Measurements from ENCODE around the gene ASTN1. TPM values are rescaled to one million over a fixed set of nuclear protein-coding genes. Genes with fewer than 3 reads are reported as not detected.
"Not testable (repeated sequence)": the region's sequence is repeated elsewhere in the genome, so short reads cannot be mapped to it uniquely, and the experiment has no call there.

ASTN1 gene
- total RNA-seq, 1 donor from 2014 or later, result under 0.01 TPM

GRCh38 chr1:177106614-177107365, 57.7 kb downstream of the ASTN1 start:
- no peak for DNase-seq (ENCODE audit: low read depth, low spot score)

- DNase-seq (ENCODE audit: low read depth, low spot score), result no peak
Measured at GRCh38 chr1:177106196-177106595, 58.3 kb downstream of the ASTN1 start.

GRCh38 chr1:177103005-177103852, 61.3 kb downstream of the ASTN1 start:
- no peak for DNase-seq (ENCODE audit: low read depth, low spot score)

- DNase-seq (ENCODE audit: low read depth, low spot score), result no peak
Measured at GRCh38 chr1:177092001-177092400, 72.5 kb downstream of the ASTN1 start.

GRCh38 chr1:177091040-177091439, 73.5 kb downstream of the ASTN1 start:
- no peak for DNase-seq (ENCODE audit: low read depth, low spot score)

GRCh38 chr1:177088966-177089365, 75.5 kb downstream of the ASTN1 start:
- no peak for DNase-seq (ENCODE audit: low read depth, low spot score)

GRCh38 chr1:177082855-177083693, 81.4 kb downstream of the ASTN1 start:
- DNase-seq (ENCODE audit: low read depth, low spot score), result no peak

- no peak for DNase-seq (ENCODE audit: low read depth, low spot score)
Measured at GRCh38 chr1:177080564-177080963, 83.9 kb downstream of the ASTN1 start.

- no peak for DNase-seq (ENCODE audit: low read depth, low spot score)
Measured at GRCh38 chr1:177077734-177078499, 86.6 kb downstream of the ASTN1 start.

GRCh38 chr1:177077006-177077405, 87.5 kb downstream of the ASTN1 start:
- no peak for DNase-seq (ENCODE audit: low read depth, low spot score)

GRCh38 chr1:177074811-177075210, 89.7 kb downstream of the ASTN1 start:
- DNase-seq (ENCODE audit: low read depth, low spot score), result not testable (repeated sequence)

GRCh38 chr1:177069490-177069889, 95.0 kb downstream of the ASTN1 start:
- no peak for DNase-seq (ENCODE audit: low read depth, low spot score)

GRCh38 chr1:177067752-177068410, 96.6 kb downstream of the ASTN1 start:
- DNase-seq (ENCODE audit: low read depth, low spot score), result no peak

- no peak for DNase-seq (ENCODE audit: low read depth, low spot score)
Measured at GRCh38 chr1:177065430-177065829, 99.1 kb downstream of the ASTN1 start.

- no peak for DNase-seq (ENCODE audit: low read depth, low spot score)
Measured at GRCh38 chr1:177063648-177064047, 100.9 kb downstream of the ASTN1 start.

GRCh38 chr1:177054542-177054941, 110.0 kb downstream of the ASTN1 start:
- no peak for DNase-seq (ENCODE audit: low read depth, low spot score)

- no peak for DNase-seq (ENCODE audit: low read depth, low spot score)
Measured at GRCh38 chr1:177053648-177054047, 110.9 kb downstream of the ASTN1 start.

- no peak for DNase-seq (ENCODE audit: low read depth, low spot score)
Measured at GRCh38 chr1:177048314-177049069, 116.0 kb downstream of the ASTN1 start.

GRCh38 chr1:177045151-177045550, 119.4 kb downstream of the ASTN1 start:
- no peak for DNase-seq (ENCODE audit: low read depth, low spot score)

GRCh38 chr1:177044390-177044789, 120.1 kb downstream of the ASTN1 start:
- no peak for DNase-seq (ENCODE audit: low read depth, low spot score)

Data from pulmonary artery endothelial cell (primary cell).